Measurements from ENCODE around the gene TTBK1. TPM values are rescaled to one million over a fixed set of nuclear protein-coding genes. Genes with fewer than 3 reads are reported as not detected.
A peak's percentile ranks its signal among the peaks of the same experiment; 100 is the strongest.

The TTBK1 gene
- total RNA-seq, 1 donor from 2014 or later: 0.27 TPM

DNA sequence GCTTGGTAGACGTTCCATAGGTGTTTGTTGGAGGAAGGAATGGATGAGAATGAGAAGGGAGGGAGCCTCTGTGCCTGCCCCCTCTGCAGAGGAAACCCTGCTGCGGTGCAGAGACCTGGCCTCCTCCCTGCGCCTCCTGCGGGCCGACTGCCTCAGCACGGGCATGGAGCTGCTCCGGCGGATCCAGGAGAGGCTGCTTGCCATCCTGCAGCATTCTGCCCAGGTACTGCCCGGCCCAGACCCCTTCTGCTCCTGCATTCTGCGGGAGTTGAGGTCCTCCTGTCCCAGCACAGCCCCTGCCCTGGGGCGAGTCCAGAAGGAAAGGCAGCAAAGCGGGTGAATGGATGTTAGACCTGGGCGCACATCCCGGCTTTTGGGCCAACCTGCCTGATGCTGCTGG is 20.1 kb upstream of the TTBK1 start:
- H3K27ac ChIP-seq (replicated peaks): no peak overlapping the region
- H3K4me3 ChIP-seq: no peak overlapping the region
- no peaks in the 10 kb centered on the region for H3K27me3 ChIP-seq (ENCODE audit: low read depth)
- TF ChIP-seq, protein P1, sequence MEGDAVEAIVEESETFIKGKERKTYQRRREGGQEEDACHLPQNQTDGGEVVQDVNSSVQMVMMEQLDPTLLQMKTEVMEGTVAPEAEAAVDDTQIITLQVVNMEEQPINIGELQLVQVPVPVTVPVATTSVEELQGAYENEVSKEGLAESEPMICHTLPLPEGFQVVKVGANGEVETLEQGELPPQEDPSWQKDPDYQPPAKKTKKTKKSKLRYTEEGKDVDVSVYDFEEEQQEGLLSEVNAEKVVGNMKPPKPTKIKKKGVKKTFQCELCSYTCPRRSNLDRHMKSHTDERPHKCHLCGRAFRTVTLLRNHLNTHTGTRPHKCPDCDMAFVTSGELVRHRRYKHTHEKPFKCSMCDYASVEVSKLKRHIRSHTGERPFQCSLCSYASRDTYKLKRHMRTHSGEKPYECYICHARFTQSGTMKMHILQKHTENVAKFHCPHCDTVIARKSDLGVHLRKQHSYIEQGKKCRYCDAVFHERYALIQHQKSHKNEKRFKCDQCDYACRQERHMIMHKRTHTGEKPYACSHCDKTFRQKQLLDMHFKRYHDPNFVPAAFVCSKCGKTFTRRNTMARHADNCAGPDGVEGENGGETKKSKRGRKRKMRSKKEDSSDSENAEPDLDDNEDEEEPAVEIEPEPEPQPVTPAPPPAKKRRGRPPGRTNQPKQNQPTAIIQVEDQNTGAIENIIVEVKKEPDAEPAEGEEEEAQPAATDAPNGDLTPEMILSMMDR (IDR thresholded peaks at IDR 0.05; ENCODE audit: borderline replicate concordance): no peak
- H3K4me1 ChIP-seq: peaks cover 5% of the 10 kb centered on the region
- H3K36me3 ChIP-seq: peaks cover 23% of the 10 kb centered on the region
- DNase-seq: no peak
- no peaks in the 10 kb centered on the region for H3K9me3 ChIP-seq (replicated peaks)
- intact Hi-C loops (cut with micrococcal nuclease): no loop called here

DNA sequence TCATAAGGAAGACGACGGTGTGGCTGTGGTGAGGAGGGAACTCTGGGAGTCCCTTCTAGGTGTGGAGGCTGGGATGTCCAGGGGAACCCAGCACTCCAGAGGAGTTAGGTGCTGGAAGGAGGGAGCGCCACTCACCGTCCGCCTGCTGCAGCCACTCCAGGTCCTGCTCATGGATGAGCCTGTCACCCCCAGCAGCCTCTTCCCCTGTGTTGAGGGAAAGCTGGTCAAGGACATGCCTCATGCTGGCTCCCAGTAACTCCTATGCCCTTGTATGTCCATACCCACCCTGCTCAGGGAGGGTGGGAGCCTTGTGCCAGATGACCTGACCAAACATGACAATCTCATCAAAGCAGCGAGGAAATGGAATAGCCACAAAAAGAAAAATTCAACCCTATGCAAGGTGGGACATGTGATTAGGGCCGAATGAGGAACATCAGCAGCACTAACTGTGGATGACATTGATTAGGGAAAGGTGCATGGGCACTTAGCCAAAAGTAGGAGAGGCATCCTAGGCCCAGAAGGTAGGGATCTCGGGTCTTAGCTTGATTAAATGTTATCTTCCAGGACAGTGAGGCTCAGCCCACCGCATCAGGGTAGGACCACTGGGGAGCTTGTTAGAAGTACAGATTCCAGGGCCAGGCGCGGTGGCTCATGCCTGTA is 17.0 kb upstream of the TTBK1 start:
- no peaks in the 10 kb centered on the region for H3K9me3 ChIP-seq (replicated peaks)
- intact Hi-C loops (cut with micrococcal nuclease): no loop called here
- no peak overlapping the region for H3K4me3 ChIP-seq
- H3K36me3 ChIP-seq: peaks cover 9% of the 10 kb centered on the region
- H3K27me3 ChIP-seq (ENCODE audit: low read depth): no peaks in the 10 kb centered on the region
- H3K4me1 ChIP-seq: peaks cover 19% of the 10 kb centered on the region
- H3K27ac ChIP-seq (replicated peaks): no peak overlapping the region
- no peak for DNase-seq
- TF ChIP-seq, protein P1 (IDR thresholded peaks at IDR 0.05; ENCODE audit: borderline replicate concordance): no peak

DNA sequence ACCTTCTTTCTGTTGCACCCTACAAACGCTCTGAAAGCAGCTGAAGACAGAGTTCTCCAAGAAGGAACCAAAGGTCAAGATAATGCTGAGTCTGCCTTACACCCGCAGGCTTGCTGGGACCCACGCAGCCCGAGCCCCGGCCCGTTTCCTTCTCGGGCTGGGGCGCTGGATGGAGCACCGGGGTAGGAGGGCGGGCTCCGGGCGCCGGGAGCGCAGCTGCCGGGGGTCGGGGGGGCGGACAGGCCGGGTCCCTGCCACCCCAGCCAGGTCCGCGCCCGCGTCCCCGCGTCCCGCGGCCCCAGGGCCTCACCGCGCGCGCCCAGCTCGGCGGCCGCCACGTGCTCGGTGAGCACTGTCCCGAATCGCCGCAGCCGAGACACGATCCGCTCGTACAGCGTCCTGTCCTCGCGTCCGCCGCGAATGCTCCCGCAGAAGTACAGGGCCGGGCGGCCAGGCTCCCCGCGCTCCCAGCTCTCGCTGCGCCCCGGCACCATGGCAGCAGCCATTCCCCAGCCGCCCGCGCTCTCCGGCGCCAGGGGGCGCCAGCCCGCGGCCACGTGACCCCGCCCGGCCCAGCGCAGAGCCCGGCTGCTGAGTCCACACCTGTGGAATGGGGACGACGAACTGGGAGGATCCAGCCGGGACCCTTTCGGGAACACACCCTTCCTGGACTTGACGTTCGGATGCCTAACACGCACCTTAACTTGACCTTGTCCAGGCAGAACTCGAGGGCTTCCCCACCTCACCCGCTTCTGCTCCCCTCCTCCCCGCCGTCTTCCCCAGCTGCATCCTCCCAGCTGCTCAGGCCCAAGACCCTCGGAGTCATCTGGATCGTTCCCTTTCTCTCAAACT is 14.1 kb upstream of the TTBK1 start, which contains the start of gene DNPH1:
Gene DNPH1, minus strand, starts transcription at position 531 of the 852 bp plus-strand sequence. Its CDS starts 25 bp downstream, at position 506.
- TF ChIP-seq, protein P1 (IDR thresholded peaks at IDR 0.05; ENCODE audit: borderline replicate concordance): peak; percentile 93
- intact Hi-C loops (cut with micrococcal nuclease): no loop called here
- peak within 1 kb of the TSS; percentile 62 for H3K27ac ChIP-seq (replicated peaks)

DNA sequence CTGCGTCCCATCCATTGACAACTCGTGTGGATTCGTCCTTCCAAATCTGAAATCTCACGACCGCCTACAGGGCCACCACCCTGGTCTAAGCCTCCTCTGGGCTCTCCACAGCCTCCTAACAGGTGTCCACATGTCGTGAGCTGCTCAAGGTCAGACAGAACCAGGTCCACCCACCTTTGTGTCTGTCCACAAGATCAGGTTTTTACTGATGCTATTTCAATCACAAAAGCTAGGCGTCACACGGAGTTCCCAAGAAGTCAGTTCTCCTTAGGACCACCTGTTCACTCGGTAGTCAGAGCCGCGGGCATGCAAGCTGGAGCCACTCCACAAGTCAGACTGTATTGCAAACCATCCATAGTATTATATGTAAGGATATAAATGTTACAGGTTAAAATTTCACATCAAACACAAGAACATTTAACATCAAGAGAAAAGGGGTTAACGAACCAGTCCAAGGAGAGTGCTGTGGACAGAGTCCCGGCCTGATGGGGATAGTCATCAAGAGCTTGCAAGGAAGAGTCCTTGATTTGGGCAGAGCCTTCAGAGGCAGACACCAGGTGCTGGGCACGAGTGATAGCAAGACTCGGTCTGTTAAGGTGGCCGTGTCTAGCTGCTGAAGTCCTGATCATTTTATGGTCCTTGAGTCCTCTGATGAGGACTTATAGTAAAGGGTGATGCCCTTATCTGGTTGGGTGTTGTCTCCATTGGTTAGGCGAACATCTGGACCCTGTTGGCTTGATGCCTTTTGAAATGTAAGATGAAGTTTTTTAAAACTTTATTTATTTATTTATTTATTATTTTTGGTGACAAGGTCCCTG is 13.3 kb upstream of the TTBK1 start:
- TF ChIP-seq, protein P1 (IDR thresholded peaks at IDR 0.05; ENCODE audit: borderline replicate concordance): no peak
- peaks cover 14% of the 10 kb centered on the region for H3K27me3 ChIP-seq (ENCODE audit: low read depth)
- H3K4me3 ChIP-seq: peak overlapping the region; percentile 69
- no peaks in the 10 kb centered on the region for H3K9me3 ChIP-seq (replicated peaks)
- peaks cover 13% of the 10 kb centered on the region for H3K4me1 ChIP-seq
- intact Hi-C loops (cut with micrococcal nuclease): no loop called here
- no peak overlapping the region for H3K27ac ChIP-seq (replicated peaks)
- no peaks in the 10 kb centered on the region for H3K36me3 ChIP-seq
- no peak for DNase-seq

More for the DNA sequence above, 14.1 kb upstream of the TTBK1 start, which contains the start of gene DNPH1:
- peak; percentile 78 for DNase-seq
- peak within 1 kb of the TSS; percentile 69 for H3K4me3 ChIP-seq
- H3K4me1 ChIP-seq: peaks cover 13% of the 10 kb centered on the region
- H3K27me3 ChIP-seq (ENCODE audit: low read depth): peaks cover 10% of the 10 kb centered on the region
- H3K9me3 ChIP-seq (replicated peaks): no peaks in the 10 kb centered on the region
- H3K36me3 ChIP-seq: no peaks in the 10 kb centered on the region

DNA sequence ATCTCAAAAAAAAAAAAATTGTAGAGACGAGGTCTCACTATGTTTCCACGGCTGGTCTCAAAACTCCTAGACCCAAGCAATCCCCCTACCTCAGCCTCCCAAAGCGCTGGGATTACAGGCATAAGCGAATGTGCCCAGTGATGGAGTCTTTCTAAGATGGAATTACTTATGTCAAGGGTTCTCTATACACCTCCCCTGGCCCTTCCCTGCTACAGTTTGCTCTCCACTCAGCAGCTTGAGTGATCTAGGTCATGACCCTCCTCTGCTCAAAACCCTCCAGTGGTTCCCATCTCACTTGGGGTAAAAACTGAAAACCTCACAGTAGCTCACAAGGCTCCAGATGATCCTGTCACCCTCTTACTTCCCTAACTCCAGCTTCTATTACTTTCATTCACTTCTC is 12.2 kb upstream of the TTBK1 start:
- Histone ChIP-seq H3K27me3 (ENCODE audit: low read depth) (peaks cover 20% of the 10 kb centered on the region), H3K4me1 (peaks cover 13% of the 10 kb centered on the region), H3K36me3 (no peaks in the 10 kb centered on the region), H3K4me3 (no peak overlapping the region), H3K9me3 (replicated peaks) (no peaks in the 10 kb centered on the region), H3K27ac (replicated peaks) (no peak overlapping the region)
- TF ChIP-seq, protein P1 (IDR thresholded peaks at IDR 0.05; ENCODE audit: borderline replicate concordance): no peak
- DNase-seq: no peak
- intact Hi-C loops (cut with micrococcal nuclease): no loop called here

Measured in left ventricle myocardium inferior (tissue), 1 donor.